A549 (cell line): Measurements from ENCODE around the gene PTPRD.

ENCODE experiments used
- EP300 ChIP-seq, 2 experiments: fragments of >200 bp; sonication (Bioruptor Twin); formaldehyde crosslinking; IDR thresholded peaks; 2 replicates in 1 of 2; 3 replicates in 1 of 2; pipeline ENCODE4 v1.6.1; 2016 to 2017
- FOSB ChIP-seq: fragments of 250-450 bp; sonication (Bioruptor Pico); IDR thresholded peaks from 2 replicates; pipeline ENCODE4 v1.5.0; 2020; ENCODE audit warnings: mild to moderate bottlenecking, moderate library complexity
- HOXA7 ChIP-seq: fragments of 250-450 bp; sonication (Bioruptor Pico); IDR thresholded peaks from 2 replicates; pipeline ENCODE4 v1.5.0; 2020; ENCODE audit warnings: mild to moderate bottlenecking, moderate library complexity
- MAFK ChIP-seq: fragments of 450-650 bp; IDR thresholded peaks from 2 replicates; pipeline ENCODE4 v1.6.1; 2014; ENCODE audit not compliant: partially characterized antibody
- MAZ ChIP-seq: fragments of 150-350 bp; IDR thresholded peaks from 2 replicates; pipeline ENCODE4 v1.6.1; 2014; ENCODE audit warnings: antibody characterized with exemption, low read depth, low read length, borderline replicate concordance
- NFE2L2 ChIP-seq: fragments of 150-350 bp; conservative IDR thresholded peaks from 2 replicates; pipeline ENCODE4 v1.6.1; 2014; ENCODE audit warnings: low read length
- NPAS2 ChIP-seq: fragments of 250-450 bp; sonication (Bioruptor Pico); IDR thresholded peaks from 2 replicates; pipeline ENCODE4 v1.8.0; 2022; ENCODE audit warnings: mild to moderate bottlenecking, moderate library complexity, borderline replicate concordance
- RAD21 ChIP-seq, 2 experiments: fragments of >200 bp in 1 of 2; sonication (Bioruptor Twin) in 1 of 2; formaldehyde crosslinking in 1 of 2; IDR thresholded peaks in 1 of 2; conservative IDR thresholded peaks in 1 of 2; 2 replicates in 1 of 2; 3 replicates in 1 of 2; pipeline ENCODE4 v1.6.1; 2012 to 2018; ENCODE audit warnings: inconsistent platforms in 1 of 2
- TF ChIP-seq, protein P1 (sequence below): fragments of >200 bp; sonication (Bioruptor Twin); formaldehyde crosslinking; IDR thresholded peaks from 3 replicates; pipeline ENCODE4 v1.6.1; 2016
- TF ChIP-seq, protein P2 (sequence below): fragments of 450-650 bp; IDR thresholded peaks from 2 replicates; pipeline ENCODE4 v1.6.1; 2014; ENCODE audit warnings: antibody characterized with exemption
- TF ChIP-seq, protein P3 (sequence below): fragments of >200 bp; sonication (Bioruptor Twin); formaldehyde crosslinking; IDR thresholded peaks from 3 replicates; pipeline ENCODE4 v1.5.1; 2016
- TF ChIP-seq, protein P4 (sequence below): fragments of 150-350 bp; IDR thresholded peaks from 2 replicates; pipeline ENCODE4 v1.6.1; 2014; ENCODE audit warnings: low read depth, mild to moderate bottlenecking, low read length
- TF ChIP-seq, protein P5 (sequence below): fragments of 200-600 bp; sonication (generic); IDR thresholded peaks from 2 replicates; pipeline ENCODE4 v1.6.1; 2016; ENCODE audit warnings: antibody characterized with exemption, mild to moderate bottlenecking, moderate library complexity

DNA sequence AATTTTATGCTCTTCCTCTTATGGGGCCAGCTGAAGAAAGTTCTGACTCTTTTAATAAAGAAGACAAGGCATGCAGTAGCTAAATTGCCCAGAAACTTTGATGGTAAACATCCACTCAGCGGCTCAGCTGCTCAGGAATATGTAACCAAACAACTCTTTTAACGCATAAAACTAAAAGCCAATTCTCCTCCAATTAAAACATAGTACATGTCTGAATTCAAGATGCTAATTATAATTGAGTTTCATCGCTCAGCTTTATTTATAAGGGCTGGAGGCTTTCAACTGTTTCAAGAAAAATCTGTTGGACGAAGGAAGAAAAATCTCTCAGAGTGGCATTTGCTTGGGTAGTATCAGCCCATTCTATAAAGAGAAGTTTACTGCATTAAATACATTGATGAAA lies 359.5 kb downstream of the PTPRD start:
- TF ChIP-seq, protein P1, sequence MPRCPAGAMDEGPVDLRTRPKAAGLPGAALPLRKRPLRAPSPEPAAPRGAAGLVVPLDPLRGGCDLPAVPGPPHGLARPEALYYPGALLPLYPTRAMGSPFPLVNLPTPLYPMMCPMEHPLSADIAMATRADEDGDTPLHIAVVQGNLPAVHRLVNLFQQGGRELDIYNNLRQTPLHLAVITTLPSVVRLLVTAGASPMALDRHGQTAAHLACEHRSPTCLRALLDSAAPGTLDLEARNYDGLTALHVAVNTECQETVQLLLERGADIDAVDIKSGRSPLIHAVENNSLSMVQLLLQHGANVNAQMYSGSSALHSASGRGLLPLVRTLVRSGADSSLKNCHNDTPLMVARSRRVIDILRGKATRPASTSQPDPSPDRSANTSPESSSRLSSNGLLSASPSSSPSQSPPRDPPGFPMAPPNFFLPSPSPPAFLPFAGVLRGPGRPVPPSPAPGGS = no peak
- TF ChIP-seq, protein P2, sequence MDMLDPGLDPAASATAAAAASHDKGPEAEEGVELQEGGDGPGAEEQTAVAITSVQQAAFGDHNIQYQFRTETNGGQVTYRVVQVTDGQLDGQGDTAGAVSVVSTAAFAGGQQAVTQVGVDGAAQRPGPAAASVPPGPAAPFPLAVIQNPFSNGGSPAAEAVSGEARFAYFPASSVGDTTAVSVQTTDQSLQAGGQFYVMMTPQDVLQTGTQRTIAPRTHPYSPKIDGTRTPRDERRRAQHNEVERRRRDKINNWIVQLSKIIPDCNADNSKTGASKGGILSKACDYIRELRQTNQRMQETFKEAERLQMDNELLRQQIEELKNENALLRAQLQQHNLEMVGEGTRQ = no peak
- no peak for TF ChIP-seq NPAS2
- TF ChIP-seq, protein P3, sequence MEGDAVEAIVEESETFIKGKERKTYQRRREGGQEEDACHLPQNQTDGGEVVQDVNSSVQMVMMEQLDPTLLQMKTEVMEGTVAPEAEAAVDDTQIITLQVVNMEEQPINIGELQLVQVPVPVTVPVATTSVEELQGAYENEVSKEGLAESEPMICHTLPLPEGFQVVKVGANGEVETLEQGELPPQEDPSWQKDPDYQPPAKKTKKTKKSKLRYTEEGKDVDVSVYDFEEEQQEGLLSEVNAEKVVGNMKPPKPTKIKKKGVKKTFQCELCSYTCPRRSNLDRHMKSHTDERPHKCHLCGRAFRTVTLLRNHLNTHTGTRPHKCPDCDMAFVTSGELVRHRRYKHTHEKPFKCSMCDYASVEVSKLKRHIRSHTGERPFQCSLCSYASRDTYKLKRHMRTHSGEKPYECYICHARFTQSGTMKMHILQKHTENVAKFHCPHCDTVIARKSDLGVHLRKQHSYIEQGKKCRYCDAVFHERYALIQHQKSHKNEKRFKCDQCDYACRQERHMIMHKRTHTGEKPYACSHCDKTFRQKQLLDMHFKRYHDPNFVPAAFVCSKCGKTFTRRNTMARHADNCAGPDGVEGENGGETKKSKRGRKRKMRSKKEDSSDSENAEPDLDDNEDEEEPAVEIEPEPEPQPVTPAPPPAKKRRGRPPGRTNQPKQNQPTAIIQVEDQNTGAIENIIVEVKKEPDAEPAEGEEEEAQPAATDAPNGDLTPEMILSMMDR = no peak
- no peak for TF ChIP-seq NFE2L2
- TF ChIP-seq, protein P4, sequence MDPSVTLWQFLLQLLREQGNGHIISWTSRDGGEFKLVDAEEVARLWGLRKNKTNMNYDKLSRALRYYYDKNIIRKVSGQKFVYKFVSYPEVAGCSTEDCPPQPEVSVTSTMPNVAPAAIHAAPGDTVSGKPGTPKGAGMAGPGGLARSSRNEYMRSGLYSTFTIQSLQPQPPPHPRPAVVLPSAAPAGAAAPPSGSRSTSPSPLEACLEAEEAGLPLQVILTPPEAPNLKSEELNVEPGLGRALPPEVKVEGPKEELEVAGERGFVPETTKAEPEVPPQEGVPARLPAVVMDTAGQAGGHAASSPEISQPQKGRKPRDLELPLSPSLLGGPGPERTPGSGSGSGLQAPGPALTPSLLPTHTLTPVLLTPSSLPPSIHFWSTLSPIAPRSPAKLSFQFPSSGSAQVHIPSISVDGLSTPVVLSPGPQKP = no peak
- TF ChIP-seq, protein P5, sequence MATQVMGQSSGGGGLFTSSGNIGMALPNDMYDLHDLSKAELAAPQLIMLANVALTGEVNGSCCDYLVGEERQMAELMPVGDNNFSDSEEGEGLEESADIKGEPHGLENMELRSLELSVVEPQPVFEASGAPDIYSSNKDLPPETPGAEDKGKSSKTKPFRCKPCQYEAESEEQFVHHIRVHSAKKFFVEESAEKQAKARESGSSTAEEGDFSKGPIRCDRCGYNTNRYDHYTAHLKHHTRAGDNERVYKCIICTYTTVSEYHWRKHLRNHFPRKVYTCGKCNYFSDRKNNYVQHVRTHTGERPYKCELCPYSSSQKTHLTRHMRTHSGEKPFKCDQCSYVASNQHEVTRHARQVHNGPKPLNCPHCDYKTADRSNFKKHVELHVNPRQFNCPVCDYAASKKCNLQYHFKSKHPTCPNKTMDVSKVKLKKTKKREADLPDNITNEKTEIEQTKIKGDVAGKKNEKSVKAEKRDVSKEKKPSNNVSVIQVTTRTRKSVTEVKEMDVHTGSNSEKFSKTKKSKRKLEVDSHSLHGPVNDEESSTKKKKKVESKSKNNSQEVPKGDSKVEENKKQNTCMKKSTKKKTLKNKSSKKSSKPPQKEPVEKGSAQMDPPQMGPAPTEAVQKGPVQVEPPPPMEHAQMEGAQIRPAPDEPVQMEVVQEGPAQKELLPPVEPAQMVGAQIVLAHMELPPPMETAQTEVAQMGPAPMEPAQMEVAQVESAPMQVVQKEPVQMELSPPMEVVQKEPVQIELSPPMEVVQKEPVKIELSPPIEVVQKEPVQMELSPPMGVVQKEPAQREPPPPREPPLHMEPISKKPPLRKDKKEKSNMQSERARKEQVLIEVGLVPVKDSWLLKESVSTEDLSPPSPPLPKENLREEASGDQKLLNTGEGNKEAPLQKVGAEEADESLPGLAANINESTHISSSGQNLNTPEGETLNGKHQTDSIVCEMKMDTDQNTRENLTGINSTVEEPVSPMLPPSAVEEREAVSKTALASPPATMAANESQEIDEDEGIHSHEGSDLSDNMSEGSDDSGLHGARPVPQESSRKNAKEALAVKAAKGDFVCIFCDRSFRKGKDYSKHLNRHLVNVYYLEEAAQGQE = no peak
- TF ChIP-seq RAD21 (conservative IDR thresholded peaks at IDR 0.05 in 1 of 2, IDR thresholded peaks at IDR 0.05 in 1 of 2) = no peak
- TF ChIP-seq FOSB (CRISPR knock-in tag) = no peak
- TF ChIP-seq EP300 (IDR thresholded peaks at IDR 0.05) = no peak
- no peak for TF ChIP-seq HOXA7 (CRISPR knock-in tag)
- TF ChIP-seq MAZ = no peak
- TF ChIP-seq MAFK = no peak
